Measurements from ENCODE around the gene L1CAM. TPM values are rescaled to one million over a fixed set of nuclear protein-coding genes. Genes with fewer than 3 reads are reported as not detected.
A peak's percentile ranks its signal among the peaks of the same experiment; 100 is the strongest.

Gene L1CAM, protein sequence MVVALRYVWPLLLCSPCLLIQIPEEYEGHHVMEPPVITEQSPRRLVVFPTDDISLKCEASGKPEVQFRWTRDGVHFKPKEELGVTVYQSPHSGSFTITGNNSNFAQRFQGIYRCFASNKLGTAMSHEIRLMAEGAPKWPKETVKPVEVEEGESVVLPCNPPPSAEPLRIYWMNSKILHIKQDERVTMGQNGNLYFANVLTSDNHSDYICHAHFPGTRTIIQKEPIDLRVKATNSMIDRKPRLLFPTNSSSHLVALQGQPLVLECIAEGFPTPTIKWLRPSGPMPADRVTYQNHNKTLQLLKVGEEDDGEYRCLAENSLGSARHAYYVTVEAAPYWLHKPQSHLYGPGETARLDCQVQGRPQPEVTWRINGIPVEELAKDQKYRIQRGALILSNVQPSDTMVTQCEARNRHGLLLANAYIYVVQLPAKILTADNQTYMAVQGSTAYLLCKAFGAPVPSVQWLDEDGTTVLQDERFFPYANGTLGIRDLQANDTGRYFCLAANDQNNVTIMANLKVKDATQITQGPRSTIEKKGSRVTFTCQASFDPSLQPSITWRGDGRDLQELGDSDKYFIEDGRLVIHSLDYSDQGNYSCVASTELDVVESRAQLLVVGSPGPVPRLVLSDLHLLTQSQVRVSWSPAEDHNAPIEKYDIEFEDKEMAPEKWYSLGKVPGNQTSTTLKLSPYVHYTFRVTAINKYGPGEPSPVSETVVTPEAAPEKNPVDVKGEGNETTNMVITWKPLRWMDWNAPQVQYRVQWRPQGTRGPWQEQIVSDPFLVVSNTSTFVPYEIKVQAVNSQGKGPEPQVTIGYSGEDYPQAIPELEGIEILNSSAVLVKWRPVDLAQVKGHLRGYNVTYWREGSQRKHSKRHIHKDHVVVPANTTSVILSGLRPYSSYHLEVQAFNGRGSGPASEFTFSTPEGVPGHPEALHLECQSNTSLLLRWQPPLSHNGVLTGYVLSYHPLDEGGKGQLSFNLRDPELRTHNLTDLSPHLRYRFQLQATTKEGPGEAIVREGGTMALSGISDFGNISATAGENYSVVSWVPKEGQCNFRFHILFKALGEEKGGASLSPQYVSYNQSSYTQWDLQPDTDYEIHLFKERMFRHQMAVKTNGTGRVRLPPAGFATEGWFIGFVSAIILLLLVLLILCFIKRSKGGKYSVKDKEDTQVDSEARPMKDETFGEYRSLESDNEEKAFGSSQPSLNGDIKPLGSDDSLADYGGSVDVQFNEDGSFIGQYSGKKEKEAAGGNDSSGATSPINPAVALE
- 1 to 10 TPM; 1.1 to 1.8 TPM for total RNA-seq

- H3K27ac Mint-ChIP-seq, result no peak within 1 kb of the TSS
- no peaks in the 10 kb centered on the region for H3K36me3 Mint-ChIP-seq
- peak; percentile 55 to 71 for ATAC-seq
- no peak for DNase-seq (ENCODE audit: low spot score in 2 of 2)
- H3K9me3 Mint-ChIP-seq, result no peaks in the 10 kb centered on the region
Measured at GRCh38 chrX:153885968-153886903, at the start of gene L1CAM. TSS of gene L1CAM (minus strand) at chrX:153886173. CDS start at chrX:153875836, 10,337 bp downstream.

GRCh38 chrX:153935326-153935851 is 49.4 kb upstream of the L1CAM start:
- Mint-ChIP-seq H3K9me3 (no peaks in the 10 kb centered on the region), H3K36me3 (peaks cover 6 to 13% of the 10 kb centered on the region in 2 donors), H3K27ac (no peak overlapping the region)
- DNase-seq (ENCODE audit: low spot score in 2 of 2) (no peak), ATAC-seq (no peak)

- H3K36me3 Mint-ChIP-seq, result peaks cover 6 to 13% of the 10 kb centered on the region in 2 donors
- H3K9me3 Mint-ChIP-seq, result no peaks in the 10 kb centered on the region
- peak; percentile 93 to 98 for ATAC-seq
- H3K27ac Mint-ChIP-seq, result peak within 1 kb of the TSS; percentile 32 to 84
- peak; percentile 61 to 83 for DNase-seq (ENCODE audit: low spot score in 2 of 2)
Measured at GRCh38 chrX:153934762-153935325, 48.9 kb upstream of the L1CAM start, which contains the start of gene NAA10. TSS of gene NAA10 (minus strand) at chrX:153935037. CDS start at chrX:153934904, 133 bp downstream.

- Mint-ChIP-seq H3K27ac (peak overlapping the region; percentile 32 to 84), H3K9me3 (no peaks in the 10 kb centered on the region), H3K36me3 (peaks cover 6 to 13% of the 10 kb centered on the region in 2 donors)
- peak in 1 of 2 donors; percentile 6 for ATAC-seq
- DNase-seq (ENCODE audit: low spot score in 2 of 2), result no peak
Measured at GRCh38 chrX:153934148-153934761, 48.3 kb upstream of the L1CAM start.

GRCh38 chrX:153933748-153934147 is 47.8 kb upstream of the L1CAM start:
- peaks cover 6 to 13% of the 10 kb centered on the region in 2 donors for H3K36me3 Mint-ChIP-seq
- ATAC-seq, result no peak
- DNase-seq (ENCODE audit: low spot score in 2 of 2), result no peak
- peak overlapping the region in 1 of 2 donors; percentile 32 for H3K27ac Mint-ChIP-seq
- H3K9me3 Mint-ChIP-seq, result no peaks in the 10 kb centered on the region

DNA sequence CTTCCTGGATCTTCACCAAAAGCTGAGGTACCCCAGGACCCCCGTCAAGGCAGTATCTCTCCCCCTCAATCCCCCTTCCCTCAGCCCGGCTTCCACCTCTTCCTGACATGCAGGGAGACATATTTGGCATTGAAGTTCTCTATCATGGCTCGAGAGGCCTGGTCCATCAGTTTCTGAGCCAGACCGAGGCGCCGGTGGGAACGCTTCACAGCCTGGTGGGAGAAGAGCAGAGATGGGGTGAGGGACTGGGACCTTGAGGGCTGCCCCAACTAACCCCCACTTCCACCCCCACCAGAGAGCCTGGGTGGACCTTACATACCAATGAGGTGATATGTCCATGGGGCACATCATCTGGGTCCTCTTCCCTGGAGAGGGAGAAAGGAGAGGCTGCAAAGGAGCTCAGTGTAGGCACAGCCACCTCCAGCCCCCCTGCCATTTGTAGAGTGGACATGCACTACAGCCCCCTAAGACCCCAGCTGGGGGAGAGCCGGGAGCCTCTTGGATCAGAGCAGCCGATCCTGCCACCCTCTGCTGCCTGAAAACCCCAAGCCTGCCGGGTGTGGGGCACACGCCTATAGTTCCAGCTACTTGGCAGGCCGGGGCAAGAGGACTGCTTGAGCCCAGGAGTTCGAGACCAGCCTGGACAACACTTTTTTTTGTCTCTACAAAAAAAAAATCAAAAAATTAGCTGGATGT is 46.4 kb upstream of the L1CAM start:
- DNase-seq (ENCODE audit: low spot score in 2 of 2) (no peak), ATAC-seq (no peak)
- H3K27ac Mint-ChIP-seq, result no peak overlapping the region
- no peaks in the 10 kb centered on the region for H3K9me3 Mint-ChIP-seq
- peaks cover 6 to 13% of the 10 kb centered on the region in 2 donors for H3K36me3 Mint-ChIP-seq

GRCh38 chrX:153931748-153932147 is 45.8 kb upstream of the L1CAM start:
- no peak for ATAC-seq
- H3K9me3 Mint-ChIP-seq, result no peaks in the 10 kb centered on the region
- H3K27ac Mint-ChIP-seq, result peak overlapping the region; percentile 39 to 87
- H3K36me3 Mint-ChIP-seq, result peaks cover 4 to 13% of the 10 kb centered on the region in 2 donors
- DNase-seq (ENCODE audit: low spot score in 2 of 2), result no peak

GRCh38 chrX:153931151-153931550 is 45.2 kb upstream of the L1CAM start:
- ATAC-seq (no peak), DNase-seq (ENCODE audit: low spot score in 2 of 2) (no peak)
- H3K9me3 Mint-ChIP-seq, result no peaks in the 10 kb centered on the region
- peak overlapping the region; percentile 39 to 61 for H3K27ac Mint-ChIP-seq
- H3K36me3 Mint-ChIP-seq, result peaks cover 0 to 13% of the 10 kb centered on the region in 2 donors

DNA sequence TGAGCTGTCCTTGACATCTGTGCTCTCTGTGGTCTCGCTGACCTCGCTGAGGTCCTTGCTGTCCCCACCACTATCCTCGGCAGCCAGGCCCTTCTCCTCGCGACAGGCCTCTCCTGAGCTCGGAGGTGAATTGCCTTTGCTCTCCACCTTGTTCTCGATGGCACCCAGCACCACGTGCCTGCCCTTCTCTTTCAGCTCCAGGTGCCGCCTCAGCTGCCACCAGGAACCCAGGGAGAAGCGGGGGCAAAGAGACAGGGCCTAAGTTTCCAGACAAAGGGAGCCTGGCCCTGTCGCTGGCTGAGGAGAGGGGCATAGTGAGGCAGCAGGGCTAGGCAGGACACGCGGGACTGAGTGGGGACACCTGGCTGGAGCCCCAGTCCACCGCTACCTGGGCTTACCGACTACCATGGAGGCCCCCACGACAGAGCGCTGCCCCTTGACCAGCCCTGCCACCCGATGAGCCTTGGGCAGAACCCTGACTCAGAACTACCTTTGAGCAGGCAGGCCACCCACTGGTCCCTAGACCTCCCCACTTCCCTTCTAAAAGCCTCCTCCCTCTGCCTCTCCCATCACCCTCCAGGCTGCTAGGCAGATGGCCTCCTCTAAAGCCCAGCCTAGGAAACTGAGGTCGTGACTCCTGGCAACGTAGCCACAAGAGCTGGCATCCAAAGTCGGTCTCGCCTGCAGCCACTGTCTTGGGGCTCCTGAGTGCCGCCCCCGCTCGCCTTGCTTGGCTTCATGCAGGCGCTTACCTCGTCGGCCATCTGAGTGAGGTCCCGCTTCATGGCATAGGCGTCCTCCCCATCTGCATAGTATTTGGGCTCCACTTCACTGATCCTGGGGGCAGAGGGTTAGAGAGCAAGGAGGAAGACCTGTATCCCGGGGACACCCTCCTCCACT is 44.3 kb upstream of the L1CAM start:
- ATAC-seq, result no peak
- H3K9me3 Mint-ChIP-seq, result no peaks in the 10 kb centered on the region
- peak overlapping the region in 1 of 2 donors; percentile 39 for H3K27ac Mint-ChIP-seq
- peaks cover 5 to 17% of the 10 kb centered on the region in 2 donors for H3K36me3 Mint-ChIP-seq
- no peak for DNase-seq (ENCODE audit: low spot score in 2 of 2)

DNA sequence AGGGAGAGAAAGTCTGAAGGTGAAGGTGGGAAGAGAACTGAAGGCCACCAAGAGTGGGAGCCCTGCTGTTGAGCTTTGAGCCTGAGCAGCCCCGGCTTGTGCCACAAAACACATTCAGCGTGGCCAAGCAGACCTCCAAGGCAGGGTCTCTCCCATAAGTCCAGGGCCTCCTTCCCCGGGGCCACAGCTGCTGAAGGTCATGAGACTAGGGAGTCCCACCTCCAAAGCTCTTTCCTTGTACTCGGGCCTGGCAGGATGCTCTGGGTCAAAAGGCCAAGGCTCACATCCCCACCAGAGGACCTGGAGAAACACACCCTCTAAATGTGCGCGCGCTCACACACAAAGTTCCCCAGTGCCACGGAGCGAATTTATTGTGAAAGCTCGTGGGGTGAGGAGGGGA is 43.6 kb upstream of the L1CAM start:
- Mint-ChIP-seq H3K9me3 (no peaks in the 10 kb centered on the region), H3K36me3 (peaks cover 6 to 23% of the 10 kb centered on the region in 2 donors), H3K27ac (peak overlapping the region in 1 of 2 donors; percentile 77)
- DNase-seq (ENCODE audit: low spot score in 2 of 2) (no peak), ATAC-seq (no peak)

GRCh38 chrX:153928846-153929245 is 42.9 kb upstream of the L1CAM start:
- peaks cover 12 to 23% of the 10 kb centered on the region in 2 donors for H3K36me3 Mint-ChIP-seq
- DNase-seq (ENCODE audit: low spot score in 2 of 2), result no peak
- no peaks in the 10 kb centered on the region for H3K9me3 Mint-ChIP-seq
- peak overlapping the region in 1 of 2 donors; percentile 94 for H3K27ac Mint-ChIP-seq
- ATAC-seq, result no peak

- peak; percentile 86 to 97 for DNase-seq (ENCODE audit: low spot score in 2 of 2)
- ATAC-seq, result peak; percentile 76 to 80
- H3K36me3 Mint-ChIP-seq, result peaks cover 12 to 21% of the 10 kb centered on the region in 2 donors
- peak overlapping the region; percentile 94 to 96 for H3K27ac Mint-ChIP-seq
- no peaks in the 10 kb centered on the region for H3K9me3 Mint-ChIP-seq
Measured at GRCh38 chrX:153927922-153928760, 42.2 kb upstream of the L1CAM start.

DNA sequence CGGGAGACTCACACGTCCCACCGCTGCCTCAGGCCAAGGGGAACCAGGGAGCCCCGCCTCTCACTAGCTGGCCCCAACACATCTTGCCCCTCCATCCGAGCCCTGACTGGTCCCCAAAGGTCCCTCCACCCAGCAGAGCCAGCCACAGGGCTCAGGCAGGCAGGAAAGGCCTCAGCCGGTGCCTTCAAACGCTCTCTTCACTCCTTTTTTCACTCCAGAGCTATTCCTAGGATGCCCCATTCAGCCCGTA is 41.6 kb upstream of the L1CAM start:
- ATAC-seq (no peak), DNase-seq (ENCODE audit: low spot score in 2 of 2) (no peak)
- peak overlapping the region; percentile 94 to 96 for H3K27ac Mint-ChIP-seq
- no peaks in the 10 kb centered on the region for H3K9me3 Mint-ChIP-seq
- H3K36me3 Mint-ChIP-seq, result peaks cover 12 to 21% of the 10 kb centered on the region in 2 donors

All from activated naive CD4-positive, alpha-beta T cell treated with anti-CD3 and anti-CD28 coated beads, Interleukin-2, amount 50 U/mL, for 72 hours (primary cell).